NOMO-1 (cell line): ENCODE measurements around the gene SNX24.
"Not testable (repeated sequence)": the region's sequence is repeated elsewhere in the genome, so short reads cannot be mapped to it uniquely, and the experiment has no call there.

Experiments used
- DNase-seq, 2 experiments: peaks; one replicate each; lab custom pipeline; 2025; ENCODE audit not compliant: unreplicated experiment in 2 of 2; lab: John Stamatoyannopoulos, UW

Gene SNX24

GRCh38 chr5:122959740-122960445 is 114.5 kb downstream of the SNX24 start:
- no peak for DNase-seq

DNA sequence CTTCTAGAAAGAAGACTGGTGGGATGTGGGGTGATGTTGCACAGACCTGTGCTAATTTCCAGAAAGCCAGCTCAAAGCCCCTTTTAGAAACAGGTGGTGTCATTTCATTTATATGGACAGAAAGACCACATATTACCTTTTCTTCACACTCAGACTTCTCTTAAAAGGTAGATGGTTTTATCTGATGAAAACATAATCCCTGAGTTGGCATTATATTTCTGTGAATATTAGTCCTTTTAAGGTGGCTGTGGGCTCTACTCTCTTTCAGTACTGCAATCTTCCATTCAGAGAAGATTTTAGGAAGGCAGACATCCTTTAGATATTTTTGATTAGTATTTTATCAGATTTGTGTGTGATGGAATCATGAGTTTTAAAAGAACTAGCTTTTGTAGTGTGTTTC is 117.9 kb downstream of the SNX24 start:
- DNase-seq: no peak

GRCh38 chr5:122965111-122965510 is 119.7 kb downstream of the SNX24 start:
- no peak for DNase-seq

- no peak for DNase-seq
Observed at GRCh38 chr5:122967085-122967484, 121.7 kb downstream of the SNX24 start.

- no peak for DNase-seq
Observed at GRCh38 chr5:122967625-122968024, 122.2 kb downstream of the SNX24 start.

- DNase-seq: not testable (repeated sequence)
Observed at GRCh38 chr5:122968056-122968455, 122.6 kb downstream of the SNX24 start.

DNA sequence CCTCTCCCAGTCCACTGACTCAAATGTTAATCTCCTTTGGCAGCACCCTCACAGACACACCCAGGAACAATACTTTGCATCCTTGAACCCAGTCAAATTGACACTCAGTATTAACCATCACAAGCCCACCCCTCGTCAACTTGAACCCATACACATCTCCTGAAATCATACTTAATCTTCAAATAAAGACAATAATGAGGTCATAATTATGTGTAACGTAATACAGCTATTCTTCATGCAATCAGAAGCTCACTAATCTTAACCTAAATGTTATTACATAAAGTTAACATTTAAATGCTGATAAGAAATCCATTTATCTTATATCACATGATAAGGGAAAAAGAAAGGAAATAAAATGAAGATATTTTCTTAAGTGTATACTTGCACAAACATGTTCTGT is 125.9 kb downstream of the SNX24 start:
- DNase-seq: no peak

DNA sequence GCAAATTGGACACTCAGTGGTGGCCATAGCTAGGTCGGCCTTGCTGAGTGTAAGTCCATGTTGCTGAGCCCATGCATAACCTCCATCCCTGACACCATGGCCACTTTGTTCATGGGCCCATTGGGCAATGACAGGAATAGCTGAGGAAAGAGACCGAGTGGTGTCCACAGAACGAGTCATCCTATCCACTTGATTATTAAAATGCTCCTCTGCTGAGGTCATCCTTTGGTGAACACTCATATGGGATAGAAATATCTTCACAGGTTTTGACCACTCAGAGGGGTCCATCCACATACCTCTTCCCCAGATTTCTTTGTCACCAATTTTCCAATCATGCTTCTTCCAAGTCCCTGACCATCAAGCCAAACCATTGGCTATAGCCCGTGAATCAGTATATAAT is 127.5 kb downstream of the SNX24 start:
- no peak for DNase-seq

DNA sequence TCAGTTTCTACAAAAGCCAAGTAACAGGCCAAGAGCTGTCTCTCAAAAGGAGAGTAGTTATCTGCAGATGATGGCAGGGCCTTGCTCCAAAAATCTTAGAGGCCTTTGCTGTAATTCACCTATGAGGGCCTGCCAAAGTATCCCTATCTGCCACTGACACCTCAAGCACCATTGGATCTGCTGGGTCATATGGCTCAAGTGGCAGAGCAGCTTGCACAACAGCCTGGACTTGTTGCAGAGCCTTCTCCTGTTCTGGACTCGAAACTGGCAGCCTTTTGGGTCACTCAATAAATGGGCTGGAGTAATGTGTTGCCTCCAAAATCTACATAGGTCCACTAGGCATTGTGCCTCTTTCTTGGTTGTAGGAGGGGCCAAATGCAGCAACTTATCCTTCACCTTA is 128.3 kb downstream of the SNX24 start:
- DNase-seq: not testable (repeated sequence)

- not testable (repeated sequence) for DNase-seq
Observed at GRCh38 chr5:122974251-122974650, 128.8 kb downstream of the SNX24 start.

DNA sequence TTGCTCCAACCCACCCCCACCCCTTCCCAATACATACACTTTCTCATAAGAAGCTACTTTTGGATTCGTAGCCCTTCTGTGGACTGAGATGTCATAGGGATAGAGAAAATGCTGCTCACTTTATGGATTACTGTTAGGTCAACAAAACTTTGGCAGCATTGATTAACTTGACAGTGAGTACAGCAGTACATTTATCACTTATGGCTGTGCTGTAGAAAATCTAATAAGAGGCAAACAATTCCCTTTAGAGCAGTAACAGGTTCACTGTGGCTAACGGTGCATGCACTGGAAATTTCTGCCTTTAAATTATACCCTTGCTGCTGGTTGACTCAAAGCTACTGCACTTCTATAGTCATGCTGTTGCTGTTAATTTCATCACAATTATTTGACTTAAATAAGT is 131.9 kb downstream of the SNX24 start:
- no peak for DNase-seq

DNA sequence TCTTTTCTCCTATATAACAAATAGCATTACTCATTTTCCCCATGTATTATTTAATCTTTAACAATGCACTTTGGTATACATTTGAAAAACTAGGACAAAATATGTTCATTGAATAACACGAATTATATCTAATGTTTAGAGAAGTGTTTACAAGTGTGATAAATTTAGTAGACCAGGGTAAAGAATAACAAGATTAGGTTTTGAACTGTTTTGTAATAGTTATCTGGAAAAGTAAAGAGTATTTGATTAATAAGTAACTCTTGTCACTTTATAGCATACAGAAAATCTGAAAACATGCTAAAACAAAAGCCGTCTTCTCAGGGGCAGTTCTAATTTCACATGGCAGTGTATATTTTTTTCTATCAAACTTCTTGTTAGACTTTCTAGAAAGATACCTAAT is 132.7 kb downstream of the SNX24 start:
- DNase-seq: no peak

DNA sequence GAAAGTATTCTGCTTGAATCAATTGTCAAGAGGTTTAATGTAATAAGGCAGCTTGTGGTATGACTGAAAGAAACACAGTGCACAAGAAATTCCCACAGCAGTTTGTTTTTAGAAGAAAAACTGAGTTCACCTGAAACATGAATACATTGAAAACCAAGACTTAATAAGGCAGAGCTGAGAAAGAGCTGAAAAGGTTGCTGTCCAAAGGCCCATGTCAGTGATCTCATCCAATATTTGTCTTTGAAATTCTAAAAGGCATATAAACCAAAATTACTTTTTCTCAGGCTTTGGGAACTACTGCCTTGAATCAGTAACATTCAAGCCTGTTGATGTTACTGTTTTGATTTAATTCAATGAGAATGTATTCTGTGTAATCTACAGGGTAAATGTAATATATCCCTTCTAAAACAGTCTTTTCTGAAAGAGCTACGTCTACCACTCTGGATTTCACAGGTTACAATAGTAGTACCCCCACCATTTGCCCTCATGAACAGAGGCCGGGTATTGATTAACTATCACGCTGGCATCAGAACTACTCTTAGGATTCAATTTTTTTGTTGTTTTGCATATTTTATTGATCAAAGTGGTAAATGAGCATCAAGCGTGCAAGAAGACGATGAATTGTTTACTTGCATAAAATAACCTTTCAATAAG is 133.4 kb downstream of the SNX24 start:
- DNase-seq: no peak

DNA sequence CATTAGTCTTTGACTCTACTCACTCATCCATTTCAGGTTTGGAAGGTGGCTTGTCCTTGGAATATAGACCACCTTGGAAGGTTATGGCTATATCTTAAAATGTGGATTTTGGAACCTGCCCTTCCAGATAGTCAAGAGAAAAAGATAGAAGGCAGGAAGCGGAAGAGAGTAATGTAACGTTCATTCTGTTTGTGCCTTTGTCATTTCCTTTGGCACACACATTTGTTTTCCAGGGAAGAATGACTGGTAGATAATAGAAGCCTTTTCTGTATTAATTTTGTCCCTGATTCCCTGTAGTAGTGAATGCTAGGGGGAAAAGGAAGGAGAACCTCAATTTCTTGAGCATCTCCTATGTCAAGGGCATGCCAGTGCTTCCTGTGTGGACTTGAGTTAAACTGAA is 136.4 kb downstream of the SNX24 start:
- DNase-seq: no peak

DNA sequence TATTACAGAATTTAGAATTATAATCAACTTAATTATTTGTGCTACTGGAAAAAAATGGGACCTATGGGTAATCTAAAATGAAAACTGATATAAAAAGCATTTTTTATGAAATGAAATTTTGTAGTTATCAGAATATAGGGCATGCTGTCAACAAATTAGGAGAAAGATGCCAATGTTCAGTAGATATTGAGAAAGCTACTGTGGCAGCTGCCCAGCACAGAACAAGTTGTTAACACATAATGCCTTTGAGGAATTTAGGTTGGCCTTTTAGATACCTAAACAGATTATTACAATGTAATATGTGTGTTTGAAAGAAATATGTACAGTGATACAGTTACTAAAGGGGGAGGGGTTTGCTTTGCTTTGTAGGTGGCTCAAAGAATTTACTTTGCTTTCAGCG is 137.0 kb downstream of the SNX24 start:
- DNase-seq: no peak

GRCh38 chr5:122984425-122984824 is 139.0 kb downstream of the SNX24 start:
- no peak for DNase-seq

DNA sequence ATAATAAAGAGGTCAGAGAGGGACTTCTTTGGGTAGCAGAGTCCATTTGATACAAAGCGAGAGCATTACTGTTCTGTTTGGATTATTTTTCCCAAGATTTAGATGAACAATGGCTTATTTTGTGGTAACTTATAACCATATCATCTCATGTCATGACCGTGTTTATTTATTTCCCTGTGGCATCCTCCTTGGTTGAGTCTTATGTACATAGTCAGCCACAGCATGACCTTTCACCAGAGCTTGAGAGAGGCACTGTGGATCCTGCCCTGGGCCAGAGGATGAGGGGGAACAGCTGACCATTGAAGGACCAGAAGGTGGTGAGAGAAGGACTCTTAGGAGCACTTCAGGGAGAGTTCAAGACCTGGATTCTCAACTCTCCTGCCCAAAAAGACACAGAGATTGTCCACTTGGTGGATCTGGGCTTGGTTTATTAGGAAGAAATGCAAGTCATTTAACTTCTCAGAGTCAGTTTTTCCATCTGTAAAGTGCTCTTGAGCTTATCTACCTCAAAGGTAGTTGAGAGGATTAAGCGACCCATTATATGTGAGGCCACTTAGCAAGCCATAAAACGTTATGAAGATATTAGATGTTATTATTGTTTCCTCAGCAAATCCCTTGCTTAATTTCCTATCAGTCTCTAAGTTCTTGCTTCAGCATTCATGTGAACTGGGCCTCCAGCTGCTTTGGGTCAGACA is 139.7 kb downstream of the SNX24 start:
- DNase-seq: no peak

DNA sequence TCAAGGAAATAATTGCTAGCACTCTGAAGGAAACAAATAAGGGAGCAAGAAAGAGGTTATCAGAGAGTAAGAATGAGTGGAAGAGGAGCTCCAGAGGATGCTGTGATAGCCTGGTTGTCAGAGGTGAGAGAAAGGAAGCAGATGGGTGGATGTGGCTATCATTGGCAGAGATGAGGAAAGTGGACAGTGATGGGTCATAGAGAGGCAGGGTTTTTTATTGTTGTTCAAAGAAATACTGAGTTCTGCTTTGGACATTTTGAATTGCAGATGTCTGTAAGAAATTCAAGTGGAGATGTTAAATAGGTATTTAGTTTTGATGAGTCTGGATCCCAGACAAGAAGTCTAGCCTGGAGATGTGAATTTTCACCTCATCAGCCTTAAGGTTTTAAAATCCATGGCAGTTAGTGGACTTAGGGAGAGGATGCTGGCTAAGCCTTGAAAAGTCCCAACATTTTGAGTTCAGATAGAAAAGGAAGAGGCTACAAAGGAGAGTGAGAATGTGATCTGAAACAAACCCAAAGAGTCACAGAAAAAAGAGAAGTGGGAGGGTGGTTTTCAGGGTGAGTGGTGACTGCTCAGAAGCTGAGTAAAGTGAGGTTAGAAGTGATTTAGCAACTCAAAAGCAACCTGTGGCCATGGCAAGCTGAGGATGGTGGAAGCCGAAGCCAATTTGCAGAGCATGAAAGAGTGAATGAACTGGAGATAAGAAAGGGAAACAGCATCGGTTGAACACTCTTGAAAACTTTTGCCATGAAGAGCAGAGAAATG is 140.7 kb downstream of the SNX24 start:
- peak; percentile 35 to 76 for DNase-seq

- DNase-seq: no peak
Observed at GRCh38 chr5:122996091-122996490, 150.7 kb downstream of the SNX24 start.

GRCh38 chr5:122997294-122997693 is 151.9 kb downstream of the SNX24 start:
- no peak for DNase-seq

DNA sequence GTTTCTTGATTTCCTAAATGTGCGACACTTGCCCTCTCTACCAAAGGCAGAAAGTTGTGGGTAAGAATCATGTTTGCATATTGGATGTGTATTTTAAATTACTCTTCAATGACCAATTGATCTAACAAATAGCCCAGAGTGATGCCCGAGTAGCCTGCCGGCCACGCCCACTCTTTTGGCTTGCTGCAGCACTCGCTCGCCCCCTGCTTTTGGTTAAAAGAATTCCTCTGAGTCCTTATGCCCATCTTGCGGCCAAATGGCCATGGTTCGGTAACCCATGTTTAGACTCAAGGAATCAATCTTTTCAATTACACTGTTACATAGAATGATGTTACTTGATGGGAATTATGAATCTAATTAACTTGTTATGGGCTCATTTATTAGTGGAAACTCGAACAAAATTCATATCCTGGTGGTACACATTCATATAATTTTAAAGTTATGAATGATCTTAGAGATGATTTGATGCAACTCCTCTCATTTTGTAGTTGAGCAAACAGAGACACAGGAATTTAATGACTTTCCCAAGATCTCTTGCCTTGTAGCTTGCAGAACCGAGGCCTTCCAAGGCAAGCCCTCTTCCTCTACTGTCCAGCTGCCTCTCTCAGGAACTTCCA is 154.6 kb downstream of the SNX24 start:
- DNase-seq: peak; percentile 45 to 57
